ENCODE data around the gene CLIP1.

CLIP1 gene

DNA sequence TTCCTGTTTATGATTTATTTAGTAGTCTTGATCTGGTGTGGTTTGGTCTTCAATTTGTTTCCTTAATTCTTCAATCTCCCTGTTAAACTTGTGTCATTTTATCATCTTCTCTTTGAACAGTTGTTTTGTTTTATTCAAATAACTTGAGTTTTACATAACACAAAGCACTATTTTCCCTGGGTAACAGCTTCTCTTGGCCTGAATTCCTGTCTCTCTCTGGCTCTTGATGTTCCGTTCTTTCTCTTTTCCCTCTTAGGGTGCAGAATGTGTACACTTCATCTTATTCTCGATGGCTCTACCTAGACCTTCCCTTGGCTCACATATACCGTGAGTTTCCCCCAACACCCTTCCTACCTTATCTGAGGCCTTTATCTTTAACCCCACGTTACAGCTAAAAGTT lies 119.4 kb downstream of the CLIP1 start:
- H3K4me3 ChIP-seq (ENCODE audit: low read length): no peak overlapping the region
- no peak overlapping the region for H3K4me2 ChIP-seq (ENCODE audit: low read depth, low read length)
- H3K9me3 ChIP-seq (replicated peaks; ENCODE audit: insufficient read depth, low read length): no peaks in the 10 kb centered on the region
- H3F3A ChIP-seq (ENCODE audit: insufficient read depth, low read length): no peaks in the 10 kb centered on the region
- no peaks in the 10 kb centered on the region for H4K20me1 ChIP-seq (ENCODE audit: insufficient read depth, low read length)
- no peaks in the 10 kb centered on the region for H3K9me2 ChIP-seq (replicated peaks; ENCODE audit: insufficient read depth, low read length)
- H2AFZ ChIP-seq (ENCODE audit: low read length): no peak overlapping the region
- H3K36me3 ChIP-seq (replicated peaks; ENCODE audit: insufficient read depth, low read length): no peaks in the 10 kb centered on the region
- TF ChIP-seq, protein P1, sequence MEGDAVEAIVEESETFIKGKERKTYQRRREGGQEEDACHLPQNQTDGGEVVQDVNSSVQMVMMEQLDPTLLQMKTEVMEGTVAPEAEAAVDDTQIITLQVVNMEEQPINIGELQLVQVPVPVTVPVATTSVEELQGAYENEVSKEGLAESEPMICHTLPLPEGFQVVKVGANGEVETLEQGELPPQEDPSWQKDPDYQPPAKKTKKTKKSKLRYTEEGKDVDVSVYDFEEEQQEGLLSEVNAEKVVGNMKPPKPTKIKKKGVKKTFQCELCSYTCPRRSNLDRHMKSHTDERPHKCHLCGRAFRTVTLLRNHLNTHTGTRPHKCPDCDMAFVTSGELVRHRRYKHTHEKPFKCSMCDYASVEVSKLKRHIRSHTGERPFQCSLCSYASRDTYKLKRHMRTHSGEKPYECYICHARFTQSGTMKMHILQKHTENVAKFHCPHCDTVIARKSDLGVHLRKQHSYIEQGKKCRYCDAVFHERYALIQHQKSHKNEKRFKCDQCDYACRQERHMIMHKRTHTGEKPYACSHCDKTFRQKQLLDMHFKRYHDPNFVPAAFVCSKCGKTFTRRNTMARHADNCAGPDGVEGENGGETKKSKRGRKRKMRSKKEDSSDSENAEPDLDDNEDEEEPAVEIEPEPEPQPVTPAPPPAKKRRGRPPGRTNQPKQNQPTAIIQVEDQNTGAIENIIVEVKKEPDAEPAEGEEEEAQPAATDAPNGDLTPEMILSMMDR (IDR thresholded peaks at IDR 0.05; ENCODE audit: low read length): no peak
- no peak for TF ChIP-seq EZH2phosphoT487 (IDR thresholded peaks at IDR 0.05; ENCODE audit: low read length)
- TF ChIP-seq EZH2 (optimal IDR thresholded peaks at IDR 0.05; ENCODE audit: low read depth, low read length): no peak
- DNase-seq: no peak
- no peaks in the 10 kb centered on the region for H3K27me3 ChIP-seq (replicated peaks; ENCODE audit: insufficient read depth, low read length)
- no peaks in the 10 kb centered on the region for H3K79me2 ChIP-seq (ENCODE audit: low read length)
- H3K4me1 ChIP-seq (ENCODE audit: low read length): no peaks in the 10 kb centered on the region
- H3K27ac ChIP-seq (ENCODE audit: low read length): no peak overlapping the region
- no peak overlapping the region for H3K9ac ChIP-seq (ENCODE audit: low read length)

DNA sequence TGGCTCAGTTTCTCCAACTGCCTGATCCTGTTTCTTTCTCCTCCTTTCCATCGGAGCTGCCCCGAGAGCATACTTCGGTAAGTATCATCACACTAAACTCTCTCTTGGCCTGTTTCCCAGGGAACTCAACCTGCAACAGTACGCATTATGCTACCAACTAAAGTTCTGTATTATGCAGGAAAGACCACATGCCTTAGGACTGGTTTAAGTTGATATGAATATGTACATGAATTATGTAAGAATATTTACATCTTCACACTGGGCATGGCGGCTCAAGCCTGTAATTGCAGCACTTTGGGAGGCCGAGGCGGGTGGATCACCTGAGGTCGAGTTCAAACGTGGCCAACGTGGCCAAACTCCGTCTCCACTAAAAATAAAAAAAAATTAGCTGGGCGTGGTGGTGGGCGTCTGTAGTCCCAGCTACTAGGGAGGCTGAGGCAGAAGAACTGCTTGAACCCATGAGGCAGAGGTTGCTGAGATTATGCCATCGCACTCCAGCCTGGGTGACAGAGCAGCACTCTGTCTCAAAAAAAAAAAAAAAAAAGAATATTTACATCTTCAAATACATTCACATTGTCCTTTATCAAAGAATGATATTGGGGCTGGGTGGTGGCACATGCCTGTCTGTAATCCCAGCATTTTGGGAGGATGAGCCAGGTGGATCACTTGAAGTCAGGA lies 124.3 kb downstream of the CLIP1 start:
- no peak for TF ChIP-seq EZH2 (optimal IDR thresholded peaks at IDR 0.05; ENCODE audit: low read depth, low read length)
- TF ChIP-seq EZH2phosphoT487 (IDR thresholded peaks at IDR 0.05; ENCODE audit: low read length): no peak
- TF ChIP-seq, protein P1 (IDR thresholded peaks at IDR 0.05; ENCODE audit: low read length): no peak
- no peaks in the 10 kb centered on the region for H3K79me2 ChIP-seq (ENCODE audit: low read length)
- no peak for DNase-seq

DNA sequence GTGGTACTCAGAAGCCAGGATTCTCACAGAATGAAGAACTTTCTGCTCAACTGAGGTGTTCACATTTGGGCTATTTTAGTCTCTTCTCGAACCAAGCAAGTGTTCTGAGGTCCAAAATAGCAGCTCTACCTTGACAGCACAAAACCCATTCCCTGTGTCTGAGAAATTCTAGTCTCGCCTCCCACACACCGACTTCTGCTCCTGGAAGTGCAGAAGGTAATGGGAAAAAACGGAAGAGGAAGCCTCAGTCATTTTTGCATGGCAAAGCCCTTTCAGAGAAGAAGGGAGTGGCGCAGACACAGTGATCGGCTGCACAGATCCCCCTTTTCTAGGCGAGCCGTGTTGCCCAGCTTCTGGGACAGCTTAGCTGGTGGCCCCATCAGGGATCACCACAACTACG lies 125.0 kb downstream of the CLIP1 start:
- H3K36me3 ChIP-seq (replicated peaks; ENCODE audit: insufficient read depth, low read length): no peaks in the 10 kb centered on the region
- H3K27ac ChIP-seq (ENCODE audit: low read length): no peak overlapping the region
- H3K9me2 ChIP-seq (replicated peaks; ENCODE audit: insufficient read depth, low read length): no peaks in the 10 kb centered on the region
- H2AFZ ChIP-seq (ENCODE audit: low read length): no peak overlapping the region
- H3K9me3 ChIP-seq (replicated peaks; ENCODE audit: insufficient read depth, low read length): no peaks in the 10 kb centered on the region
- H3K79me2 ChIP-seq (ENCODE audit: low read length): no peaks in the 10 kb centered on the region
- H3F3A ChIP-seq (ENCODE audit: insufficient read depth, low read length): no peaks in the 10 kb centered on the region
- H3K9ac ChIP-seq (ENCODE audit: low read length): no peak overlapping the region
- H3K4me1 ChIP-seq (ENCODE audit: low read length): no peaks in the 10 kb centered on the region
- TF ChIP-seq EZH2phosphoT487 (IDR thresholded peaks at IDR 0.05; ENCODE audit: low read length): no peak
- TF ChIP-seq, protein P1 (IDR thresholded peaks at IDR 0.05; ENCODE audit: low read length): no peak
- no peak for TF ChIP-seq EZH2 (optimal IDR thresholded peaks at IDR 0.05; ENCODE audit: low read depth, low read length)
- no peak overlapping the region for H3K4me2 ChIP-seq (ENCODE audit: low read depth, low read length)
- H3K27me3 ChIP-seq (replicated peaks; ENCODE audit: insufficient read depth, low read length): no peaks in the 10 kb centered on the region
- H4K20me1 ChIP-seq (ENCODE audit: insufficient read depth, low read length): no peaks in the 10 kb centered on the region
- no peak for DNase-seq
- H3K4me3 ChIP-seq (ENCODE audit: low read length): no peak overlapping the region

More for the DNA sequence above, 124.3 kb downstream of the CLIP1 start:
- H3K9me2 ChIP-seq (replicated peaks; ENCODE audit: insufficient read depth, low read length): no peaks in the 10 kb centered on the region
- H3K9ac ChIP-seq (ENCODE audit: low read length): no peak overlapping the region
- no peak overlapping the region for H3K4me2 ChIP-seq (ENCODE audit: low read depth, low read length)
- no peaks in the 10 kb centered on the region for H3K9me3 ChIP-seq (replicated peaks; ENCODE audit: insufficient read depth, low read length)
- no peaks in the 10 kb centered on the region for H3K27me3 ChIP-seq (replicated peaks; ENCODE audit: insufficient read depth, low read length)
- no peaks in the 10 kb centered on the region for H3K36me3 ChIP-seq (replicated peaks; ENCODE audit: insufficient read depth, low read length)
- H3K4me3 ChIP-seq (ENCODE audit: low read length): no peak overlapping the region
- no peaks in the 10 kb centered on the region for H3F3A ChIP-seq (ENCODE audit: insufficient read depth, low read length)
- no peak overlapping the region for H2AFZ ChIP-seq (ENCODE audit: low read length)
- H4K20me1 ChIP-seq (ENCODE audit: insufficient read depth, low read length): no peaks in the 10 kb centered on the region
- no peaks in the 10 kb centered on the region for H3K4me1 ChIP-seq (ENCODE audit: low read length)
- H3K27ac ChIP-seq (ENCODE audit: low read length): no peak overlapping the region
